T-helper 1 cell treated with Interleukin-12 subunit alpha and Interleukin-12 subunit beta and Interleukin-4 antibody, amounts not matched to agents 30 μg/mL and 1 μg/mL, for 36 hours (primary cell): ENCODE data around the gene DYNLL1.
"Not testable (repeated sequence)": the region's sequence is repeated elsewhere in the genome, so short reads cannot be mapped to it uniquely, and the experiment has no call there.

Experiments
- H3K27ac Mint-ChIP-seq: one replicate; pipeline ENCODE4 v1.8.0; 2021; ENCODE audit warnings: mild to moderate bottlenecking, mixed read lengths
- H3K27me3 Mint-ChIP-seq: one replicate; pipeline ENCODE4 v1.8.0; 2021; ENCODE audit warnings: low read depth, mixed read lengths
- H3K36me3 Mint-ChIP-seq: one replicate; pipeline ENCODE4 v1.8.0; 2021; ENCODE audit warnings: low read depth, mixed read lengths
- H3K4me1 Mint-ChIP-seq: one replicate; pipeline ENCODE4 v1.8.0; 2021; ENCODE audit warnings: low read depth, mixed read lengths
- H3K4me3 Mint-ChIP-seq: one replicate; pipeline ENCODE4 v1.8.0; 2021; ENCODE audit warnings: mild to moderate bottlenecking, moderate library complexity, mixed read lengths
- H3K9me3 Mint-ChIP-seq: one replicate; pipeline ENCODE4 v1.8.0; 2021; ENCODE audit warnings: mixed read lengths

The DYNLL1 gene

DNA sequence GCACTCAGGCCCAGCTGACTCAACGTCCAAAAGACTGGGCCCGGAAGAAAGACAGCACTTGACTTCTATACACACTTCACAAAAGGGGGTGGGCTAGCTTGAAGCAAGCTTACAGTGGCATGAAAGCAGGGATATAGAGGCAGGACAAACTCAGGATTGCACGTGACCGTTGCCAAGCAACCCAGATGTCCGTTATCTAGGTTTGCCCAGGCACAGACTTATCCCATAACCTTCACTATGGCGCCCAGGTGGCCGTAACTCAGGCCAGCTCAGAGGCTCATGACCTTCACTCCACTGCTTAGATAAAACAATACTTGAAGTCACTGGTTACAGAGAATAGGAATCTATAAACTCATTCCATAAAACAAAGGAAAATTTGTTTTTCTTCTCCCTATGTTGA lies 8.4 kb upstream of the DYNLL1 start:
- H3K9me3 Mint-ChIP-seq, H3K27ac Mint-ChIP-seq, H3K4me3 Mint-ChIP-seq, H3K4me1 Mint-ChIP-seq, H3K36me3 Mint-ChIP-seq, H3K27me3 Mint-ChIP-seq: not testable (repeated sequence)

DNA sequence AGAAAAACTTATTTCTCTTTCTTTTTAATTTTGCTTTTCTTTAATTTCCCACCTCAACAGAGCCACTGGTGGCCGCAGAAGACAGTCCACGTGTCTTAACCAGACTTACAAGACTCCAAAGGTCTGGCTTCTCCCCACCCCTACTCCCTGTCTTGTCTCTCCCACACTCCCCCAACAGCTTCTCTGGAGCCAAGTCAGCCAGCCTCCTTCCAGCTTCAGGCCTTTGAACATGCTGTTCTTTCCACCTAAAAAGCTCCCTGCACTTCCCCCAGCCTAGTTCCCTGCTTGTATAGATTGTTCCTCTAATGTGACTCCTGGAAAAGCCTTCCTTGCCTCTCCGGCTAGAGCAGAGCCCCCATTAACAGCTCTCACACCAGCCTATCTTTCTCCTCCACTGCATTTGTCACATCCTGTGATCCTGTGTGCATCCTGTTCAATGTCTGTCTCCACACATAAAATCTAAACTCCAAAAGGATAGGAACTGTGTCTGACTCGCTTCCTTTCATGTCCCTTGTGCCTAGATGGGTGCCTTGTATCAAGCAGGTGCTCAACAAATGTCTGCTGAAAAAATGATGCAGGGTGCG lies 7.8 kb upstream of the DYNLL1 start:
- peaks cover 5% of the 10 kb centered on the region for H3K36me3 Mint-ChIP-seq
- H3K4me3 Mint-ChIP-seq = no peak overlapping the region
- H3K4me1 Mint-ChIP-seq = no peaks in the 10 kb centered on the region
- H3K27ac Mint-ChIP-seq = no peak overlapping the region
- H3K9me3 Mint-ChIP-seq = no peaks in the 10 kb centered on the region
- no peaks in the 10 kb centered on the region for H3K27me3 Mint-ChIP-seq

DNA sequence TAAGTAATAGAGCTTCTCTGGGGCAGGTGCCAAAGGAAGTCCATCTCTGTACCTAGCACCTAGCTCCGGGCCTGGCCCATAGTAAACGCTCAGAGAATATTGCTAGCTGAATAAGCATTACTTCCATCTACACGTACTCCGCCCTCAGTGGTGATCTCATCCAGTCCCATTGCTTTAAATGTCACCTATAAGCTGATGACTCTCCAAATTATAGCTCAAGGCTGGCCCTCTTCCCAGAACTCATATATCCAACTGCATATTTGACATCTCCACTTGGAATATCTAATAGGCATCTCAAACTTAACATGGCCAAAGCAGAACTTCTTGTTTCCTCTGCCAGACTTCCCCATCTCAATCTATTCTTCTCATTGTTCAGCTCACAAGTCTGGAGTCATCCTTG lies 6.9 kb upstream of the DYNLL1 start:
- H3K36me3 Mint-ChIP-seq = peaks cover 3% of the 10 kb centered on the region
- H3K4me1 Mint-ChIP-seq = no peaks in the 10 kb centered on the region
- H3K27ac Mint-ChIP-seq = no peak overlapping the region
- no peaks in the 10 kb centered on the region for H3K9me3 Mint-ChIP-seq
- no peaks in the 10 kb centered on the region for H3K27me3 Mint-ChIP-seq
- no peak overlapping the region for H3K4me3 Mint-ChIP-seq

DNA sequence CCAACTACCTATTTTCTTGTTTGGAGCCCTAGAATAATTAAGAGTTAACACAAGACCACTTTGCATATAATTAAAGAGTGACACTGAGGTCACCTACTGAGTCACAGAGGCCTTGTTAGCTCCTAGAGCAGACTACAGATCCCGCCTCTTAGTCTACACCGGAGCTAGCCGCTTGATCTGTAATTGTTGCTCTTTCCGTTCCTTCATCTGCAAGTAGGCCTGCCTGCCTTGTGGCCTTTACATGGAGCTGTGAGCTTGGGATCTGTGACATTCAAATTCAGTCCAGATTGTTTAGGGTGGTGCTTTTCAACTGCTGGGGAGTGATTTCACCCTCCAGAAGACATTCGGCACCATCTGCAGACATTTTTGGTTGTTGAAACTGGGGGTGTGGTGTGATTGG lies 5.6 kb upstream of the DYNLL1 start:
- Mint-ChIP-seq H3K9me3 (no peaks in the 10 kb centered on the region), H3K4me3 (no peak overlapping the region), H3K27ac (no peak overlapping the region), H3K4me1 (peaks cover 8% of the 10 kb centered on the region), H3K36me3 (peaks cover 3% of the 10 kb centered on the region), H3K27me3 (no peaks in the 10 kb centered on the region)

DNA sequence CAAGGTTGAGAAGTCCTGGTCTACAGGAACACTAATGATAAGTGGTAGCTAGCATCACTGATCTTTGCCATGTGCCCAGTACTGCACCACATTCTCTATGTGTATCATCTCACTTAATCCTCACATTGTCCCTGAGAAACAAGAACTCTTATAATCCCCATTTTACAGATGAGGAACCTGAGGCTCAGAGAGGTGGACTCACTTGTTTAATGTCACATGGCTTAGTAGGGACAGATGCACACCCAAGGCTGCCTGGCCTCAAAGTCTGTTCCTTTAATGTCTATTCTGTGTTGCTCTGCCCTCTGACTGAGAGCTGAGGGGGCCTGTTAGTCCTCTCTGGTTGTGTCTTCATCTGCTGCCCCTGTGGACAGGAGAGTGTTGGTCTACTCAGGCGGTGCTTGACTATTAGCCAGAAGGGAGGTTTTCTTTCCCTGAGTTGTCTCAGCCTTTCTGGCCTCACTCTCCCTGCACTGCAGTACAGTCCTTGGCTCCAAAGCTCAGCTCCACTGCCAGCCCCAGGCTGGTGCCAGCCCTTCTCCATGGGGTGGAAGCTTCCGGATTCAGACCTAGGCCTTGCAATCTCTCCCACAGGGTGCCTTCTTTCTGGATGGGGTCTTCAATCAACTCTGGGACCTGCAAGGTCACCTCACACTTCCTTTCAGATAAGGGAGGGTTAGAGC lies 4.9 kb upstream of the DYNLL1 start:
- Mint-ChIP-seq H3K36me3 (peaks cover 3% of the 10 kb centered on the region), H3K9me3 (no peaks in the 10 kb centered on the region), H3K27me3 (no peaks in the 10 kb centered on the region), H3K4me3 (no peak overlapping the region), H3K27ac (no peak overlapping the region), H3K4me1 (peaks cover 10% of the 10 kb centered on the region)

DNA sequence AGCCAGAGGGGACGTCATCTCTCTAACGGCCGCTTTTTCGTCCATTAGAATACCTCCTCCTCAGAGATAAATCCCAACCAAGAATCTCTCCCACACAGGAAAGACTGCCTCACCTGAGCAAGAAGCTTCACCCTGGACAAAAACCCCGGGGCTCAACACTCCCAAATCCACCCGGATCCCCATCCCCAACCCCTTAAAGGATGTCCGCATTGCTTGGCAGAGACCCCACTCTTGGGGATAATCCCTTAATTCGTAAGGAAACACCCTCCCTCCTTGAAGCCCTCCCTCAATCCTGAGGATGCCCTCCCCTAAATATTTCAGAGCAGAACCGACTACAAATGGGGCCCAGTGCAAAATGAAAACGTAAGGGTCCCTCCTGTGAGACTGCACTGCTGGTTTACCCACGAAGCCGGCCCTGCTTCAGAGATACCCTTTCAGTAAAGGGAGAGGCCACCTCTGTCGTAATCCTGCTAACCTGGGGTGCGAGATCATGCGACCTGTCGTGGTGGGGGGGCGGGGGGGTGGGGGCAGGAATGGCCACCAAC lies 655 bp upstream of the DYNLL1 start:
- peak overlapping the region; percentile 97 for H3K4me3 Mint-ChIP-seq
- no peaks in the 10 kb centered on the region for H3K9me3 Mint-ChIP-seq
- peaks cover 32% of the 10 kb centered on the region for H3K4me1 Mint-ChIP-seq
- H3K36me3 Mint-ChIP-seq = peaks cover 31% of the 10 kb centered on the region
- H3K27ac Mint-ChIP-seq = peak overlapping the region; percentile 85
- H3K27me3 Mint-ChIP-seq = no peaks in the 10 kb centered on the region

DNA sequence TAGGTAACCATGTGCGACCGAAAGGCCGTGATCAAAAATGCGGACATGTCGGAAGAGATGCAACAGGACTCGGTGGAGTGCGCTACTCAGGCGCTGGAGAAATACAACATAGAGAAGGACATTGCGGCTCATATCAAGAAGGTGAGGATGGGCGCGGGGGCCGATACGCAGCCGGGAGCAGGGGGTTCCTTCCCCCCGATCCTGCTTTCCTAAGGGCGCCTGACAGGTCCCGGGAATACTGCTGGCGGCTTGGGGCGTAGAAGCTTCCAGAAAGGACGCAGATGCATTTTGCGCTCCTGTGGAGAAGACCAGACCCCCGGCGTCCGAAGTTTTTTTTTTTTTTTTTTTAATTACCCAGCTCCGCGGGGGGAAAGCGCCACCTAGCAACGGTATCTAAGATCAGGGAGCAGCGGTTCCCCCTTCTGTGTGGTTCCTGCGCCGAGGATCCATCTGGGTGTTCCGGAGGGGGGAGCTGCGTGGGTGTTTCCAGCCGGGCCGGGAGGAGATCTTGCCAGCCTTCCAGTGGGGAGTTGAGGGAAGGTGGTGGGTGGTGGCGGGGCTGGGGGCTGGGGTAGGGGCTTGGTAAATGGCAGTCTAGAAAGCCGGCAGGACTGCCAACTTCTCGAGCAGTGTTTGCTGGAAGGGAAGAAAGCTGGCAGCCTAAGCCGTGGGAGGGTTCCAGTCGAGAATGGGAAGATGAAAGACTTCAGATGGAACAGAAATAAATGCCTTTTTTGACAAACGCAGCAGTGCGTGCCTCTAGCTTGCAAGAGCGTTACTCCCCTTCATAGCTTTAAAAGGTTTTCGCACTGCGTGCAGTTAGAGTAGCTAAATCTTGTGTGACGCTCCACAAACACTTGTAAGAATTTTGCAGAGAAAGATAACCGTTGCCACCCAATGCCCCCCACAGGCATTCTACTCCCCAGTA lies 764 bp downstream of the DYNLL1 start:
- Mint-ChIP-seq H3K36me3 (peaks cover 34% of the 10 kb centered on the region), H3K4me1 (peaks cover 37% of the 10 kb centered on the region), H3K27ac (peak overlapping the region; percentile 70), H3K9me3 (no peaks in the 10 kb centered on the region), H3K4me3 (peak overlapping the region; percentile 97), H3K27me3 (no peaks in the 10 kb centered on the region)

DNA sequence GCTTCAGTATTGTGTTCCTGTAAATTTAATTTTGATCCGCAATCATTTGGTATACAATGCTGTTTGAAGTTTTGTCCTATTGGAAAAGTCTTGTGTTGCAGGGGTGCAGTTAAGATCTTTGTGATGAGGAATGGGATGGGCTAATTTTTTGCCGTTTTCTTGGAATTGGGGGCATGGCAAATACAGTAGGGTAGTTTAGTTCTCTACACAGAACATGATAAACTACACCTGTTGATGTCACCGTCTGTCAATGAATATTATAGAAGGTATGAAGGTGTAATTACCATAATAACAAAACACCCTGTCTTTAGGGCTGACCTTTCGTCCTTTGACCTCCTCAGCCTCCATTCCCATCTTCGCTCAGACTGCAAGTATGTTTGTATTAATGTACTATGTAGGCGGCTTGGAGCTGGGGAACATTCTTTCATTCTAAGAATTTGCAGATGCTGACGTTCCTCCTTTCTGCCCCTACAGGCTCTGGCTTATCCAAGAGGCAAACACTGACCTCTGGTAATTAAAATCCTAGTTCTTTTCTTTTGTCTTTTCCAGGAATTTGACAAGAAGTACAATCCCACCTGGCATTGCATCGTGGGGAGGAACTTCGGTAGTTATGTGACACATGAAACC lies 1.7 kb downstream of the DYNLL1 start:
- Mint-ChIP-seq H3K4me3 (peak overlapping the region; percentile 97), H3K36me3 (peaks cover 36% of the 10 kb centered on the region), H3K4me1 (peaks cover 37% of the 10 kb centered on the region), H3K9me3 (no peaks in the 10 kb centered on the region), H3K27me3 (no peaks in the 10 kb centered on the region), H3K27ac (peak overlapping the region; percentile 53)

DNA sequence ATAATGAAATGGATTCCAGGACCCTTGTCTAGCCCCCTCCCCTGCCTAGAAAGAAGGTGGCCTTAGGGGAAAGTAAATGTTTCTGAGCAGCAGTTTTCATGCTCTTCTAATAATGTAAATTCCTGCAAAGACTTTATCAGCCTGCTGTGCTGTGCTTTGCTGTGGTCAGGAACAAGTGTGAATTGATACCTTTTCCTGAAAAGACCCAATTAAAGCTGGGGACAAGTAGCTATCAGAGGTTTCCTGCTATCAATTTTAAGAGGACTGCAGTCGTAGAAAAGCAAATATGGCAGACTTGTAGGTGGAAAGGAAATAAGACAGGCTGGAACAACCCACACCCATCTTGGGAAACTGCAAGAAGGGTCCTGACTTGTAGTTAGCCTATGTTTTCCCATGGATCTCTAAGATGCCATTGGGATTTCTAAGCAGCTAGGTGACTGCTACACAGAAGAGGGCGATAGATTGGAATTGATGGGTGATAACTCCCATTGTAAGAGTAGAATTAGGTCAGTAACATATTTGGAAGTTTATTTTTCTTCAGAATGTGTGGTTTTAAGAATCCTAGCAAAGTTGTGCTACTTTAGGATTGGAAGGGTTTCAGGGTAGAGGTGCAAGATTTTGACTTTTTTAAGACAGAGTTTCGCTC lies 3.1 kb downstream of the DYNLL1 start:
- no peak overlapping the region for H3K4me3 Mint-ChIP-seq
- H3K9me3 Mint-ChIP-seq = no peaks in the 10 kb centered on the region
- peak overlapping the region; percentile 21 for H3K27ac Mint-ChIP-seq
- H3K36me3 Mint-ChIP-seq = peaks cover 45% of the 10 kb centered on the region
- no peaks in the 10 kb centered on the region for H3K27me3 Mint-ChIP-seq
- peaks cover 37% of the 10 kb centered on the region for H3K4me1 Mint-ChIP-seq

DNA sequence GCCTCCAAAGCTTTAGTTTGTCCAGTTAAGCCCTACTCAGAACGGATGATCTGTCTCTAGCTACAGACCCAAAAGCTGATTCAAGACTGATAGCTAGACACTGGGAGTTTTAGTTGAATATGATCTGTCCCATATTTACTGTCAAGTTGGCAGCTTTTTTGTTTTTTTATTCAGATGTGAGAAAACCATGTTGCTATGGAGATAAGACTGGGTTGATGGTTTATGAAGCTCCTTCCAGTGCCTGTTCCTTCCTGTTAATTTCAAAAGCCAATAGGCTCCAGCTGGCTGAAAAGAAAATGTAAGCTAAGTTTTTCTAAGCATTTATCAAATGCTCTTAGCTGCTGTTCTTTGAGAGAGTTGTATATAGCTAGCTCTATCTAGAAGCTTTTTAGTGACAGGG lies 4.7 kb downstream of the DYNLL1 start:
- Mint-ChIP-seq H3K9me3 (no peaks in the 10 kb centered on the region), H3K27ac (no peak overlapping the region), H3K4me1 (peaks cover 27% of the 10 kb centered on the region), H3K4me3 (no peak overlapping the region), H3K36me3 (peaks cover 46% of the 10 kb centered on the region), H3K27me3 (no peaks in the 10 kb centered on the region)

DNA sequence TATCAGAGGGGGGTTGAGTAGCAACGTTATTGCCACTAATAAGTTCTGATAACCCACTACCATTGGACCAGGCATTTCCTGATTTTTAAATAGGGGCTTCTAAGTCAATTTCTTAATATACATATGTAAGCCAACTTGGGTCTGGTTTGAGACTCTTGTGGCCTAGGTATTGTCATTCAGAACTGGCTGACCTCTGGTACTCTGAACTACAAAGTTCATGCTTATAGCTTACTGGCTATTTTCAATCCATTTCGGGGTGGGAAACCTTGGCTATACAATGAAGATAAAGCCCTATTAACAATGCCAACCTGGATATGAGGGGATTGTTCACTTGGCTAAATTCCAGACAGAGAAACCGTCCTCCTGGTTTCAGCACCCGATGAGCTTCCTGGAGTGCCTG lies 8.7 kb downstream of the DYNLL1 start:
- Mint-ChIP-seq H3K4me1 (peaks cover 5% of the 10 kb centered on the region), H3K36me3 (peaks cover 25% of the 10 kb centered on the region), H3K27me3 (no peaks in the 10 kb centered on the region), H3K9me3 (no peaks in the 10 kb centered on the region), H3K27ac (no peak overlapping the region), H3K4me3 (no peak overlapping the region)

DNA sequence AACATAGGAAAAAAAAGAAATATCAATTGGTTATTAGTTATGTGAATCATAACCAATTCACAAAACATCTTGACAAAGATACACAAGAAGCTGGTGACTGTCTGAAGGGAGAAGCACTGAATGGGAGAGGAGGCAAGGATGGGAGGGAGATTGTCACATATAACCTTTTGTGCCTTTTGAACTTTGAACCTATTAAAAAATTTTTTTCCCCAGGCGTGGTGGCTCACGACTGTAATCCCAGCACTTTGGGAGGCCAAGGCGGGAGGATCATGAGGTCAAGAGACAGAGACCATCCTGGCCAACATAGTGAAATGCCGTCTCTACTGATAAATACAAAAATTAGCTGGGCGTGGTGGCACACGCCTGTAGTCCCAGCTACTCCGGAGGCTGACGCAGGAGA lies 12.6 kb downstream of the DYNLL1 start:
- no peak overlapping the region for H3K4me3 Mint-ChIP-seq
- H3K9me3 Mint-ChIP-seq = no peaks in the 10 kb centered on the region
- peaks cover 22% of the 10 kb centered on the region for H3K36me3 Mint-ChIP-seq
- H3K4me1 Mint-ChIP-seq = no peaks in the 10 kb centered on the region
- H3K27me3 Mint-ChIP-seq = no peaks in the 10 kb centered on the region
- no peak overlapping the region for H3K27ac Mint-ChIP-seq

DNA sequence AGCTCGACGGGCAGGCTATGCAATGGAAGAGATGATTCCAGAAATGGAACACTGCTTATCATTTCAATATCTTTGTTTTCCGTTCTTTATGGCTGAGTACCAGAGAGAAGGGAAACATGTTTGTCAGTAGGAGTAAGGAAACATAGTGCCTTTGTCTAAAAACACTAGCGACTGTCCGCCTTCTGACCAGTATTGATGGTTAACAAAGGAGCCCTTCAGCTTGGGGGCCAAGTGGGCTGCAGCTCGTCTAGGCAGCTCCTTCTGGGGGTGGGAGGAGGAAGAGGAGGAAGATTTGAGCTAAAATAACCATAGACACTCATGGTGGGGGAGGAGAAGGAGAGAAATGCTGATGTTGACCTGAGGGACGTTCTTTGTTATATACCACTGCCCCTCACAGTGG lies 18.1 kb downstream of the DYNLL1 start:
- H3K4me1 Mint-ChIP-seq = no peaks in the 10 kb centered on the region
- no peak overlapping the region for H3K27ac Mint-ChIP-seq
- H3K36me3 Mint-ChIP-seq = peaks cover 21% of the 10 kb centered on the region
- H3K4me3 Mint-ChIP-seq = no peak overlapping the region
- H3K9me3 Mint-ChIP-seq = no peaks in the 10 kb centered on the region
- no peaks in the 10 kb centered on the region for H3K27me3 Mint-ChIP-seq

DNA sequence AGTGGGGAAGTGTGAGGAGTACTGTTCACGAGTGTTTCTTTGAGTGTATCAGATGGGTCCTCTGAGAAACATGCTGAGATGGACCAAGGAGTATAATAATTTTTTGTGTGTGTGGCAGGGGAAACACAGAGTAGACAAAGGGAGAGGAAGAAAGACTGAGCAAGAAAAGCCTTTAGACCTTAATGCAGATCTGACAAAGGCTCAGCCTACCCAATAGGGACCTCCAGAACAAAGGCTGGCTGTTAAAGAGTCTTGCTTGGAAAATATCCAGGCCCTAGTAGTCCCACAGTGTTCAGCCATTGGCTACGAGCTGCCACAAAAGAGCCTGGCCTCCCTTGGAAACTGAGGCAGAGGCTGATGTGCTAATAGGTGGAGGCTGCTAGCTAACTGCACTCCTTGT lies 19.6 kb downstream of the DYNLL1 start:
- Mint-ChIP-seq H3K4me1 (no peaks in the 10 kb centered on the region), H3K27me3 (no peaks in the 10 kb centered on the region), H3K9me3 (no peaks in the 10 kb centered on the region)

More for the DNA sequence above, 19.6 kb downstream of the DYNLL1 start:
- Mint-ChIP-seq H3K36me3 (peaks cover 15% of the 10 kb centered on the region), H3K4me3 (no peak overlapping the region), H3K27ac (no peak overlapping the region)
